Kidney glomerular epithelial cell (primary cell): ENCODE data around the gene FASTK.
A peak's percentile ranks its signal among the peaks of the same experiment; 100 is the strongest.

Experiments
- DNase-seq: peaks from one replicate; lab custom pipeline; 2025; lab: John Stamatoyannopoulos, UW

Gene FASTK

DNA sequence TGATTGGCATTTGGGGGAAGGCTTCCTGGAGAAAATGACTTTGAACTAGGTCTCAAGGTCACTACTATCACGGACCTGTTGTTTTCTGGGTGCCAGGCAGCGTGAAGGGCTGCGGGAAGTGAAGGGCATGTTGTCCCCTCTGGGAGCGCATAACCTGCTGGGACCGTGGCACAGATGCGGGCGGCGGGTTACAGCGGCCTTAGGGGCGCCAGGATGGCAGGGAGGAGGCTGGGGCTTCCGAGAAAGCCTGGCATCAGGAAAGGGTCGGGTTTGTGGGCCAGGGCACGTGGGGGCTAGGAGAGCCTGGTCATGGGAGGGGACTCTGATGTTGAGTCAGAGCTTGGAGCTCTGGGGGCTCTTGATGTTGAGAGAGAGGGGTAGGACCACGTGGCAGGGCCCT is 15.1 kb downstream of the FASTK start:
- DNase-seq: no peak

- DNase-seq: no peak
These were observed 15.6 kb downstream of the FASTK start for GRCh38 chr7:151064993-151065392.

DNA sequence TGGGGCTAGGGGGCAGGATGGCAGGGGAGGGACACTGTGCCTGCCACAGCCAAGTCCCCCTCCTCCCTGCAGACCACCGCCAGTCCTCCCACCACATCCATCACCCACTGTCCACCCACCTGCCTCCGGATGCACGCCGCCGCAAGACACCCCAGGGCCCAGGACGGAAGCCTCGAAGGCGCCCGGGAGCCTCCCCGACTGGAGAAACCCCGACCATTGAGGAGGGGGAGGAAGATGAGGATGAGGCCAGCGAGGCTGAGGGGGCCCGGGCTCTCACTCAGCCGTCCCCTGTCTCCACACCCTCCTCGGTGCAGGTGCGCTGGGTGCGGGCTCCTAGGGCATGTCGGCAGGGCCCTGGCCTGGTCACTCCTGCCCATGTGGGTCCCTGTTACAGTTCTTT is 16.2 kb downstream of the FASTK start:
- DNase-seq: no peak

GRCh38 chr7:151063212-151063561 is 17.4 kb downstream of the FASTK start:
- no peak for DNase-seq

DNA sequence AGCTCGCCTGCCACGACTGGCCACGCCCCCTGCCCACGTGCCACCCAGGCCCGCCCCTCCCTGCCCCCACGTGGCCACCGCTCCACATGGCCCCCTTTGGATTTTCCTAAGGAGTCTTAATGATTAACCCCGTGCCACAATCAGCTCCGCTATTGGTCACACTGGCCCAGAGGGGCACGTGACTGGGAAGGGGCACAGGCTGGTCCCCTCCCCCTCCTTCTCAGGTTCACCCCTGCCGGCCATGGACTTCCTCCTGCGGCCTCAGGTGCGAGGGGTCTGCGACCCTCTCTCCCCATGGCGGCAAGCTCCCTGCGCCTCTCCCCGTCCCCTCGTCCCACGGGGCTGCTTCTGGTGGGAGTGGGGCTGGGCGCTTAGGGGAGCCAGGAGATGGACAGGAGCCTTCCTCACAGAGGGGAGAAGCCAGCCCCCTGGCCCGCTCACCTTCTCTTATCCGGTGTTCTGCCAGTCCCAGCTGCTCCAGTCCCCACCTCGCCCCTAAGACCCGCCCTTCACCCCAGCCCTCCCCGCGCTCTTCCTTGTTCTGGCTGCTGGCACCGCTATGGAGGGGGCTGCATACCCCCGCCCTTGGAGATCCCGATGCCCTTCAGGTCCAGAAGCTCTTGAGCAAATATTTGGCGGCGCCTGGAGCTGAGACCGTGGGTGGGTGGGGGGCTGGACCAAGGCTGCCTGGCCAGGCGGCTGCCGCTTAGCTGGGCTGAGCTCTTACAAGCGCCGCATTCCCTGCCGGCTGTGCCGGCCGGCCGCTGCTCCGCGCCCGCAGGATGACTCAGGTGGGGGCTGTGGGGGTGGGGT is 18.0 kb downstream of the FASTK start:
- peak; percentile 85 for DNase-seq

GRCh38 chr7:151062111-151062398 is 18.6 kb downstream of the FASTK start:
- DNase-seq: no peak

- DNase-seq: no peak
These were observed 19.1 kb downstream of the FASTK start for GRCh38 chr7:151061213-151062110.

GRCh38 chr7:151060416-151061212 is 20.0 kb downstream of the FASTK start:
- peak; percentile 51 for DNase-seq

DNA sequence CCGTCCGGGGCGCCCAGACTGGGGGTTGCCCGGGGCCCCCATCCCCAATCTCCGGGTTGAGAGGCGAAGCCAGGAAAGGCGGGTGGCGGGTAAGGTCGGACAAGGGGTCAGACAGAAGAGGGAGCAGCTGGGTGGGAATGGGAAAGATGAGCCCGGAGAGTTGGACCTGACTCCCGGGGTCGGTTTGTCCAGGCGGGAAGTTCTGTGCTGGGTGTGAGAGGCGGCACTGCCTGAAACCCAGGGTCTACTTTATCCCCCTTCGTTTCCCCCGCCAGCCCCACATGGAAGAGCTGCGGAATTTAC is 20.5 kb downstream of the FASTK start:
- no peak for DNase-seq

- peak; percentile 62 for DNase-seq
These were observed 21.1 kb downstream of the FASTK start, which contains the start of gene SLC4A2 for GRCh38 chr7:151059367-151060112. Gene SLC4A2 (plus strand): TSS chr7:151059589. CDS start chr7:151061988, 2,399 bp downstream.

DNA sequence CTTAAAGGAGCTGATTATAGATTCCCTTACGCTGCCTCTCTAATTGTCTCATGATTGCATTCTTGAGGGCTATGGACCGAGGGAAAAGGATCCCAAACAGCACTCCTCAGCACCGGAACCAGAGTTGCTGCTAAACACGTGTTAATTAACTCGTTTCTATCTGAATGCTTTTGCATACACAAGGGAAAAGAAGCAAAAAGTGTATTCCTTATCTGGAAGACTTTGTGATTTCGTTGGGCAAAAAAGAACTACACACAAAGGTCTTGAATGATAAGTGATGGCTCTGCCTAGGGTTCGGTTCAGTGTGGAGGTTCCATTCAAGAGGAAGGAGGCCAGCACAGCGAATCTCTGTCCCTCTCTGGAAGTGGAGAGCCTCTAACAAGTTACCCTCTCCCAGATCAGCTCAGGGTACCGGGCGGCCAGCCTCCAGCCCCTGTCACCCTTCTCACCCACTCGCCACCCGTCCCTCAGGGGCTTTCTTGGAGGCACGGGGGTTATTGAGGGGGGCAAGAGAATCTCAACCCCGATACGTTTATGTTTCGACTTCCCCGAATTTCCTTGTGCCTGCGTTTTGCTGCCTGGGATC is 21.7 kb downstream of the FASTK start:
- no peak for DNase-seq

- peak; percentile 99 for DNase-seq
These were observed 22.4 kb downstream of the FASTK start for GRCh38 chr7:151057989-151058780.

DNA sequence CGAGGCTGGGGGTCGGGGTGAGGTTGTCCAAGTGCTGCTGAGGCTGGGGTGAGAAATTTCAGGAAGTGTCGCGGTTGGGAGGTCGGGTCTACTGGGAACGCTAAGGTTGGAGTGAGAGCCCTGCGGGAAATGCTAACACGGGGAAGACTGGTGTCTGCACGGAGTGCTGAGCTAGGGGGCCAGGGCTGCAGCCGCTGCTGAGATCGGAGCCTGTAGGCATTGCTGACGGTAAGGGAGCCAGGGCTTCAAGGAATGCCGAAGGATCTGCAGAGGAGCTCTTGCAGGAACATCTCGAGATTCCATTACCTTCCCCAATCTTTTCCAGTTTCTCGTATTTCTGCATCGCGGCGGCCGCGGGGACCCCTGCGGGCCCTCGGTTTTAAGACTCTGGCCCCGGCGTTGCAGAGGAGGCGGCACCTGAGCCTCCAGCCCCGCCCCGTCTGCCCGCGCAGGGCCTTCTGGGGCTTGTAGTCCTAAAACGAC is 23.1 kb downstream of the FASTK start, which contains the start of gene CDK5:
TSS of gene CDK5 (minus strand) at position 392 of the 483 bp plus-strand sequence. CDS start at position 343, 49 bp downstream.
- DNase-seq: no peak

- no peak for DNase-seq
These were observed 23.7 kb downstream of the FASTK start for GRCh38 chr7:151056666-151057505.

GRCh38 chr7:151056283-151056665 is 24.3 kb downstream of the FASTK start:
- DNase-seq: no peak

DNA sequence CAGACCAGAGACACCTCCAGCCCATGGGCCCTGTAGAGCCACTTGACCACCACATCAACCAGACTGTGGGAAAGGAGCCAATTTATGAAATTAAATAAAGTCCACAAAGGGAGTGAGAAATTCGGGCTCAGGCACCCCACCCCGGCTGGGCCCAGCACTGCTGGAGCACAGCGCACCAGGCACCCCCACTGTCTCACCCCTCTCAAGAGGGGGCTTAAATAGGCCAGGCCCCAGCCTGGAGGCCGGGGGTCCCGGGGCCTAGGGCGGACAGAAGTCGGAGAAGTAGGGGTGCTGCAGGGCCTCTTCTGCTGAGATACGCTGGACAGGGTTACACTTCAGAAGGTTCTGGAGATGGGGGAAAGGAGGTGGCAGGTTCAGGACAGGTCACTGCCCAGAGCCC is 26.9 kb downstream of the FASTK start:
- DNase-seq: no peak

- no peak for DNase-seq
These were observed 27.5 kb downstream of the FASTK start for GRCh38 chr7:151053096-151053495.

GRCh38 chr7:151051108-151051507 is 29.5 kb downstream of the FASTK start:
- peak; percentile 22 for DNase-seq

DNA sequence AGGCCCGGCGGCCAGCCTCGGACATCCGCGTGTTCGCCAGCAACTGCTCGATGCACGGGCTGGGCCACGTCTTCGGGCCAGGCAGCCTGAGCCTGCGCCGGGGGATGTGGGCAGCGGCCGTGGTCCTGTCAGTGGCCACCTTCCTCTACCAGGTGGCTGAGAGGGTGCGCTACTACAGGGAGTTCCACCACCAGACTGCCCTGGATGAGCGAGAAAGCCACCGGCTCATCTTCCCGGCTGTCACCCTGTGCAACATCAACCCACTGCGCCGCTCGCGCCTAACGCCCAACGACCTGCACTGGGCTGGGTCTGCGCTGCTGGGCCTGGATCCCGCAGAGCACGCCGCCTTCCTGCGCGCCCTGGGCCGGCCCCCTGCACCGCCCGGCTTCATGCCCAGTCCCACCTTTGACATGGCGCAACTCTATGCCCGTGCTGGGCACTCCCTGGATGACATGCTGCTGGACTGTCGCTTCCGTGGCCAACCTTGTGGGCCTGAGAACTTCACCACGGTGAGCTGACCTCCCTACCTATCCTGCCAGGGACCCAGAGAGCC is 31.6 kb downstream of the FASTK start:
- no peak for DNase-seq
